ENCODE results near the gene SPAG17.

The SPAG17 gene

GRCh38 chr1:118136187-118136941, 48.7 kb downstream of the SPAG17 start:
- TF ChIP-seq SIN3A (IDR thresholded peaks at IDR 0.05; ENCODE audit: borderline replicate concordance, insufficient read depth, low read length) (no peak), TAF1 (IDR thresholded peaks at IDR 0.05; ENCODE audit: borderline replicate concordance, insufficient read depth, low read length) (no peak), FOXP2 (optimal IDR thresholded peaks at IDR 0.05; ENCODE audit: borderline replicate concordance, extremely low read depth, extremely low read length, insufficient read depth) (no peak), REST (IDR thresholded peaks at IDR 0.05; ENCODE audit: insufficient read depth in 1 of 2, low read depth in 2 of 2, low read length in 2 of 2) (no peak), POLR2AphosphoS5 (IDR thresholded peaks at IDR 0.05; ENCODE audit: low read depth, low read length) (no peak)

GRCh38 chr1:118132000-118132399, 53.0 kb downstream of the SPAG17 start:
- TF ChIP-seq TAF1 (IDR thresholded peaks at IDR 0.05; ENCODE audit: borderline replicate concordance, insufficient read depth, low read length) (no peak), REST (IDR thresholded peaks at IDR 0.05; ENCODE audit: insufficient read depth in 1 of 2, low read depth in 2 of 2, low read length in 2 of 2) (no peak), FOXP2 (optimal IDR thresholded peaks at IDR 0.05; ENCODE audit: borderline replicate concordance, extremely low read depth, extremely low read length, insufficient read depth) (no peak), POLR2AphosphoS5 (IDR thresholded peaks at IDR 0.05; ENCODE audit: low read depth, low read length) (no peak), SIN3A (IDR thresholded peaks at IDR 0.05; ENCODE audit: borderline replicate concordance, insufficient read depth, low read length) (no peak)

- TF ChIP-seq REST (IDR thresholded peaks at IDR 0.05; ENCODE audit: insufficient read depth in 1 of 2, low read depth in 2 of 2, low read length in 2 of 2) (no peak), FOXP2 (optimal IDR thresholded peaks at IDR 0.05; ENCODE audit: borderline replicate concordance, extremely low read depth, extremely low read length, insufficient read depth) (no peak), SIN3A (IDR thresholded peaks at IDR 0.05; ENCODE audit: borderline replicate concordance, insufficient read depth, low read length) (no peak), POLR2AphosphoS5 (IDR thresholded peaks at IDR 0.05; ENCODE audit: low read depth, low read length) (no peak), TAF1 (IDR thresholded peaks at IDR 0.05; ENCODE audit: borderline replicate concordance, insufficient read depth, low read length) (no peak)
These were observed 56.3 kb downstream of the SPAG17 start for GRCh38 chr1:118128761-118129160.

GRCh38 chr1:118124064-118124463, 61.0 kb downstream of the SPAG17 start:
- TF ChIP-seq POLR2AphosphoS5 (IDR thresholded peaks at IDR 0.05; ENCODE audit: low read depth, low read length), result no peak
- no peak for TF ChIP-seq FOXP2 (optimal IDR thresholded peaks at IDR 0.05; ENCODE audit: borderline replicate concordance, extremely low read depth, extremely low read length, insufficient read depth)
- no peak for TF ChIP-seq SIN3A (IDR thresholded peaks at IDR 0.05; ENCODE audit: borderline replicate concordance, insufficient read depth, low read length)
- no peak for TF ChIP-seq TAF1 (IDR thresholded peaks at IDR 0.05; ENCODE audit: borderline replicate concordance, insufficient read depth, low read length)
- TF ChIP-seq REST (IDR thresholded peaks at IDR 0.05; ENCODE audit: insufficient read depth in 1 of 2, low read depth in 2 of 2, low read length in 2 of 2), result no peak
